H1 (cell line): ENCODE measurements around the gene TRIM5. TPM values are rescaled to one million over a fixed set of nuclear protein-coding genes. Genes with fewer than 3 reads are reported as not detected.

Experiments used
- CTCF ChIA-PET: fragments of 300-600 bp; sonication (Branson Sonifier 250); formaldehyde crosslinking; loops from one replicate; lab custom pipeline; 2021; ENCODE audit not compliant: partially characterized antibody; lab: Charles Lee
- POLR2A ChIA-PET: fragments of 300-600 bp; sonication (Branson Sonifier 250); formaldehyde crosslinking; loops from one replicate; lab custom pipeline; 2021; ENCODE audit warnings: inconsistent platforms; ENCODE audit not compliant: partially characterized antibody; lab: Charles Lee
- DNase-seq, 2 experiments: peaks; one replicate each; pipeline versions ENCODE4 v3.0.0 to v3.0.0-alpha.2; 2010 to 2022; ENCODE audit warnings: low spot score in 2 of 2, low read depth in 1 of 2, mixed read lengths in 1 of 2
- FAIRE-seq: peaks from 2 replicates; lab custom pipeline; 2011; peaks lifted over from hg19 to GRCh38; lab: Jason Lieb, UNC
- H2AFZ ChIP-seq: 2 replicates; pipeline ENCODE4 v1.8.1; 2012; ENCODE audit warnings: low read length, inconsistent platforms
- H2AK5ac ChIP-seq: 2 replicates; pipeline ENCODE4 v1.6.1; 2013; ENCODE audit warnings: low read depth, low read length
- H2BK120ac ChIP-seq: replicated peaks from 2 replicates; pipeline ENCODE3; 2013; ENCODE audit warnings: low read depth, low read length, inconsistent platforms
- H2BK12ac ChIP-seq: 2 replicates; pipeline ENCODE4 v1.6.1; 2013; ENCODE audit warnings: low read depth, low read length
- H2BK15ac ChIP-seq: 2 replicates; pipeline ENCODE4 v1.6.1; 2013; ENCODE audit warnings: low read length
- H2BK20ac ChIP-seq: 2 replicates; pipeline ENCODE4 v1.6.1; 2013; ENCODE audit warnings: low read length
- H2BK5ac ChIP-seq: 2 replicates; pipeline ENCODE4 v1.6.1; 2013; ENCODE audit warnings: low read depth, low read length
- H3K14ac ChIP-seq: 2 replicates; pipeline ENCODE4 v1.6.1; 2013; ENCODE audit warnings: inconsistent platforms; ENCODE audit not compliant: insufficient read length
- H3K18ac ChIP-seq: 2 replicates; pipeline ENCODE4 v1.6.1; 2013; ENCODE audit warnings: low read length; ENCODE audit errors: extremely low read depth
- H3K23ac ChIP-seq: 2 replicates; pipeline ENCODE4 v1.6.1; 2013; ENCODE audit warnings: inconsistent platforms; ENCODE audit not compliant: insufficient read length
- H3K23me2 ChIP-seq: 2 replicates; pipeline ENCODE4 v1.6.1; 2013; ENCODE audit warnings: low read depth, low read length
- H3K27ac ChIP-seq: 2 replicates; pipeline ENCODE4 v1.6.1; 2011; ENCODE audit warnings: low read depth, low read length, inconsistent platforms
- H3K27me3 ChIP-seq, 4 experiments: replicated peaks in 1 of 4; 1 replicate in 1 of 4; 2 replicates in 3 of 4; pipeline versions ENCODE4 v1.6.1 to v1.8.1; 2011 to 2013; ENCODE audit warnings: low read length in 3 of 4, mild to moderate bottlenecking in 3 of 4, inconsistent platforms in 2 of 4, mixed read lengths in 2 of 4, moderate library complexity in 1 of 4; ENCODE audit not compliant: control insufficient read depth in 3 of 4, insufficient read depth in 3 of 4; ENCODE audit errors: extremely low read depth in 1 of 4
- H3K36me3 ChIP-seq, 4 experiments: 2 replicates each; pipeline versions ENCODE4 v1.6.1 to v1.8.1; 2011 to 2013; ENCODE audit warnings: mild to moderate bottlenecking in 4 of 4, low read length in 3 of 4, moderate library complexity in 2 of 4, control low read depth in 1 of 4, inconsistent platforms in 1 of 4; ENCODE audit not compliant: insufficient read depth in 4 of 4, control insufficient read depth in 2 of 4
- H3K4ac ChIP-seq: replicated peaks from 2 replicates; pipeline ENCODE3; 2013; ENCODE audit warnings: low read length, low read depth, mixed read lengths, inconsistent platforms; ENCODE audit not compliant: insufficient read length
- H3K4me1 ChIP-seq, 4 experiments: replicated peaks in 1 of 4; 1 replicate in 1 of 4; 2 replicates in 3 of 4; pipeline versions ENCODE4 v1.6.1 to v1.8.1; 2011 to 2013; ENCODE audit warnings: low read length in 3 of 4, inconsistent platforms in 2 of 4, mixed read lengths in 1 of 4; ENCODE audit not compliant: insufficient read depth in 4 of 4, control insufficient read depth in 3 of 4
- H3K4me2 ChIP-seq, 2 experiments: 2 replicates each; pipeline versions ENCODE4 v1.6.1 to v1.8.1; 2011 to 2013; ENCODE audit warnings: low read depth in 2 of 2, low read length in 2 of 2, control low read depth in 1 of 2, inconsistent platforms in 1 of 2, mild to moderate bottlenecking in 1 of 2; ENCODE audit not compliant: insufficient read depth in 1 of 2
- H3K4me3 ChIP-seq, 4 experiments: fragments of 200-600, 300-600 bp in 1 of 4; sonication (generic), shearing (Covaris generic), sonication (Bioruptor Twin) in 1 of 4; 2 replicates each; pipeline versions ENCODE4 v1.5.1 to v1.8.1; 2011 to 2016; ENCODE audit warnings: low read length in 4 of 4, low read depth in 3 of 4, control low read depth in 2 of 4, inconsistent platforms in 2 of 4, mild to moderate bottlenecking in 2 of 4, mixed read lengths in 1 of 4, moderate library complexity in 1 of 4; ENCODE audit not compliant: insufficient read depth in 2 of 4; ENCODE audit errors: extremely low read depth in 1 of 4
- H3K56ac ChIP-seq: replicated peaks from 2 replicates; pipeline ENCODE3; 2013; ENCODE audit warnings: low read depth, mild to moderate bottlenecking, mixed read lengths, low read length, inconsistent platforms; ENCODE audit not compliant: insufficient read length
- H3K79me1 ChIP-seq: 2 replicates; pipeline ENCODE4 v1.6.1; 2013; ENCODE audit warnings: low read depth, low read length, control low read depth
- H3K79me2 ChIP-seq, 2 experiments: 2 replicates each; pipeline versions ENCODE4 v1.6.1 to v1.8.1; 2012 to 2013; ENCODE audit warnings: low read length in 2 of 2, mild to moderate bottlenecking in 2 of 2, inconsistent platforms in 1 of 2; ENCODE audit not compliant: insufficient read depth in 2 of 2, control insufficient read depth in 1 of 2
- H3K9ac ChIP-seq, 4 experiments: replicated peaks in 1 of 4; 1 replicate in 1 of 4; 2 replicates in 3 of 4; pipeline versions ENCODE4 v1.6.1 to v1.8.1; 2011 to 2013; ENCODE audit warnings: low read depth in 3 of 4, low read length in 3 of 4, control low read depth in 2 of 4, mild to moderate bottlenecking in 2 of 4, moderate library complexity in 2 of 4, inconsistent platforms in 1 of 4; ENCODE audit errors: extremely low read depth in 1 of 4
- H3K9me3 ChIP-seq, 2 experiments: 2 replicates each; pipeline versions ENCODE4 v1.6.1 to v1.8.1; 2012 to 2013; ENCODE audit warnings: mild to moderate bottlenecking in 2 of 2, moderate library complexity in 2 of 2, control low read depth in 1 of 2, inconsistent platforms in 1 of 2, low read depth in 1 of 2, low read length in 1 of 2, mixed read lengths in 1 of 2; ENCODE audit not compliant: insufficient read depth in 2 of 2
- H4K20me1 ChIP-seq, 2 experiments: replicated peaks in 1 of 2; 2 replicates each; pipeline versions ENCODE3 to v1.8.1; 2011 to 2013; ENCODE audit warnings: inconsistent platforms in 2 of 2, low read length in 2 of 2, mild to moderate bottlenecking in 1 of 2; ENCODE audit not compliant: insufficient read depth in 2 of 2, control insufficient read depth in 1 of 2
- H4K5ac ChIP-seq: 2 replicates; pipeline ENCODE4 v1.6.1; 2013; ENCODE audit warnings: low read length, low read depth, mixed read lengths, inconsistent platforms; ENCODE audit not compliant: insufficient read length
- H4K8ac ChIP-seq: 2 replicates; pipeline ENCODE4 v1.8.0; 2013; ENCODE audit warnings: mild to moderate bottlenecking, moderate library complexity, low read length, inconsistent platforms; ENCODE audit not compliant: insufficient read depth; ENCODE audit errors: extremely low read depth
- H4K91ac ChIP-seq: replicated peaks from 2 replicates; pipeline ENCODE3; 2013; ENCODE audit warnings: low read length, mixed read lengths, inconsistent platforms; ENCODE audit not compliant: insufficient read length
- CREB1 ChIP-seq: IDR thresholded peaks from 2 replicates; pipeline ENCODE4 v1.6.1; 2012; ENCODE audit warnings: inconsistent platforms
- JUND ChIP-seq: IDR thresholded peaks from 2 replicates; pipeline ENCODE4 v1.6.1; 2011; ENCODE audit warnings: mild to moderate bottlenecking, improper control_type of control experiment, low read length
- SIX5 ChIP-seq: IDR thresholded peaks from 2 replicates; pipeline ENCODE4 v1.6.1; 2011; ENCODE audit warnings: mild to moderate bottlenecking, low read depth, low read length
- SP4 ChIP-seq: IDR thresholded peaks from 2 replicates; pipeline ENCODE4 v1.6.1; 2012; ENCODE audit warnings: low read length, inconsistent platforms
- SUZ12 ChIP-seq: fragments of 200-600 bp; sonication (generic); IDR thresholded peaks from 2 replicates; pipeline ENCODE4 v1.6.1; 2012; ENCODE audit warnings: mild to moderate bottlenecking, inconsistent platforms, low read length, moderate library complexity, mixed read lengths
- TCF12 ChIP-seq: IDR thresholded peaks from 2 replicates; pipeline ENCODE4 v1.6.1; 2011; ENCODE audit warnings: low read depth, mild to moderate bottlenecking, low read length
- WGBS, 2 experiments: shearing (Covaris generic) in 1 of 2; methylation state at CpG; one replicate each; pipeline versions ENCODE4 v1.1.6 to v1.1.7; 2013 to 2015; ENCODE audit warnings: low lambda C conversion rate in 2 of 2, mixed read lengths in 2 of 2, inconsistent platforms in 1 of 2, low coverage in 1 of 2, missing lambda C conversion rate in 1 of 2; ENCODE audit not compliant: insufficient replicate concordance in 2 of 2, insufficient coverage in 1 of 2, insufficient read length in 1 of 2; ENCODE audit errors: extremely low coverage in 1 of 2, missing lambda C conversion rate in 1 of 2; 5-methylcytosine and 5-hydroxymethylcytosine counted together
- polyA plus RNA-seq, 7 experiments: library from polyadenylated mRNA; depleted of rRNA in 3 of 7; stranded (reverse) in 5 of 7; unstranded in 2 of 7; fragments of >200 nt in 5 of 7; fragments of 200-250 nt in 2 of 7; gene quantifications; 1 replicate in 5 of 7; 2 replicates in 1 of 7; 4 replicates in 1 of 7; pipeline versions ENCODE4 v1.2.1 to v1.2.3, GENCODE V29; 2011 to 2013; ENCODE audit warnings: missing spikeins in 2 of 7, mixed read lengths in 2 of 7
- total RNA-seq: library from RNA; stranded (reverse); fragmentation: NEBNext Ultra II Directional; extraction: Animal tissue kit (Norgen Biotek cat#: 25700); gene quantifications from 2 replicates; pipeline ENCODE4 v1.2.1, GENCODE V29; 2021

The TRIM5 gene
- total and polyA plus RNA-seq, 2 of the 8 experiments (the other 6 are each of a cell fraction or from before 2014, with no cell fraction given) = 23.5 to 35.5 TPM

GRCh38 chr11:5719703-5720495 lies 35.0 kb upstream of the TRIM5 start:
- no peak overlapping the region for H3K9ac ChIP-seq
- no peak overlapping the region for H2BK5ac ChIP-seq
- no peak overlapping the region for H3K27ac ChIP-seq
- no peak overlapping the region for H3K18ac ChIP-seq
- WGBS, 2 experiments = 88% methylated on average over 3 of the region's 3 CpGs; no CpG with 5 or more reads in 1 of the 2 experiments
- no peak overlapping the region for H4K8ac ChIP-seq
- no peak overlapping the region for H3K56ac ChIP-seq
- H3K14ac ChIP-seq = no peak overlapping the region
- no peak overlapping the region for H2BK120ac ChIP-seq
- H3K4me2 ChIP-seq = no peak overlapping the region
- H3K23ac ChIP-seq = no peak overlapping the region
- H3K79me1 ChIP-seq = no peaks in the 10 kb centered on the region
- no peaks in the 10 kb centered on the region for H3K79me2 ChIP-seq
- H3K9me3 ChIP-seq = no peaks in the 10 kb centered on the region
- no peaks in the 10 kb centered on the region for H3K36me3 ChIP-seq
- no peak overlapping the region for H4K5ac ChIP-seq
- no peaks in the 10 kb centered on the region for H4K20me1 ChIP-seq
- H4K91ac ChIP-seq = no peak overlapping the region
- H2BK12ac ChIP-seq = no peak overlapping the region
- H3K4me3 ChIP-seq = no peak overlapping the region
- TF ChIP-seq TCF12 (no peak), SP4 (no peak), SIX5 (no peak), JUND (no peak), SUZ12 (no peak), CREB1 (no peak)
- CTCF ChIA-PET = interaction anchor here (1.5 kb wide), 1 partner anchor 16 kb away, joined by 5 read pairs; the partner anchor contains the start of gene OR56B1
- H3K27me3 ChIP-seq = no peaks in the 10 kb centered on the region
- no peak for DNase-seq
- POLR2A ChIA-PET = interaction anchor here (0.7 kb wide), 1 partner anchor 29 kb away, joined by 3 read pairs; no protein-coding TSS in a partner anchor
- no peak for FAIRE-seq
- H2BK20ac ChIP-seq = no peak overlapping the region
- H3K4me1 ChIP-seq = no peaks in the 10 kb centered on the region
- H2AK5ac ChIP-seq = no peak overlapping the region
- H2AFZ ChIP-seq = no peak overlapping the region
- H3K4ac ChIP-seq = no peak overlapping the region
- no peaks in the 10 kb centered on the region for H3K23me2 ChIP-seq
- H2BK15ac ChIP-seq = no peak overlapping the region
